Measurements from ENCODE around the gene FBXO24.

Gene FBXO24

DNA sequence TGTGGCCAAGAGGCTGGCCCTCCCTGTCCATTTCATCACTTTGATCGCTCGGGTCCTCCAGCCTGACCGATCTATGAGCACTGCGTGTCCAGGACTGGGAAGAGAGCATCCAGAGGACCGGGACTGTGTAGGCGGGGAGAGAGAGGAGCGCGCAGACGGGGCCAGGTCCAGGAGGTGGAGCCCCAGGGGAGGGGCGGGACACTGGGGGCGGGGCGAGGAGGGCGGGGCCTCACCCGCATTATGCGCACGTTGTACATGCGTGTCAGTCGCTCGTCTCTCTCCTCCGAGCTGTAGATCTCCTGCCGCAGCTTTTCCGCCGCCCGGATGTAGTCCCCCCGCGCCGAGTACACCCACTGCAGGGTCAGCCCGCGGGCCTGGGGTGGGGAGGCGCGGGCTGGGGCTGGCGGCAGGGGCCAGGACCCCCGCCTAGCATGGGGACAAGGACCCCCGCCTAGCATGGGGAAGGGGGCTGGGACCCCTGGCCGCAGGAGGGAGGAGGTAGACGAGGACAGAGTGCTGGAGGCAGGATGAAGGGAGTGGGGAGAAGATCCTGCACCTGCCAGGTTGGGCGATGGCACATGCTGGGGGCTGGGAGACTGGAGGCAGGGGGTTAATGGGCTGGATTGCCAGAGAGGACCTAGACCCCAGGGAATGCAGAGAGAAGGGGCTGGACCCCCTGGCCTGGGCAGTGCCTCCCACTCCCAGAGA lies 40.6 kb downstream of the FBXO24 start:
- peak; percentile 46 for DNase-seq

DNA sequence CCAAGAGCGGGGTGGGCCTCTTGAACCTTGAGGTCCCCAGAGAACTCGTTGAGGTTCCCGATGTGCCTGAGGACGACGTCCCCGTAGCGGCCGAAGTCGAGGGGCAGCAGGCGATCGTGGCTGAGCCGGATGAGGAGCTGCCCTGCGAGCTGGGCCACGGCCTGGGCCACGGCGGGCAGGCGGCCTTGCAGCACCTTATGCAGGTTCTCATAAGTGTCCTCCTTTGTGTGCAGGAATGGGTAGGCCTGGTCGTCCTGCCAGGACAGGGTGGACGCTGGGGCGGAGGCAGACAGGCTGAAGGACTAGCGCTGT lies 41.1 kb downstream of the FBXO24 start:
- no peak for DNase-seq

DNA sequence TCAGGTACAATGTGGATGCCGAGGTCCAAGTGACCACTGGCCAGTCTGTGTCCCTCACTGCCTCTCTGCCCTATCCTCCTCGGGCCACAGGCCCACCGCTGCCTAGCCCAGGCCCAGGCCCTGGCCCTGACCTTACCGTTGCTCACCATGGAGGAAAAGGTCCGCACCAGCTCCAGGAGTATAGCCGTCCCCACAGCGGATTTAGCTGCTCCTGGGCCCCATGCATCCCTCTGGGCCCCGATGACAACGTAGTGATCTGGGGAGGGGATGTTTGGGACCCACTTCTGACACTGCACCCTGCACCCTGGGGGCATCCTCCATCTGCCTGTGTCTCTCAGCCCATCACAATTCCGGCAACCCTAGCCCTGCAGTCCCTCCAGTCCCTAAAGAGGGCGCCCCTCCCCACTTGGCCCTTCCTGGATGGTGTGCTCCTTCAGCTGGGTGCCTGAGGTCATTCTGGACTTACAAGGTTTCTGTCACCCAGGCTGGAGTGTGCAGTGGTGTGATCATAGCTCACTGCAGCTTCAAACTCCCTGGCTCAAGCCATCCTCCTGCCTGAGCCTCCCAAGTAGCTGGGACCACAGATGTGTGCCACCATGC lies 43.1 kb downstream of the FBXO24 start:
- DNase-seq = no peak

DNA sequence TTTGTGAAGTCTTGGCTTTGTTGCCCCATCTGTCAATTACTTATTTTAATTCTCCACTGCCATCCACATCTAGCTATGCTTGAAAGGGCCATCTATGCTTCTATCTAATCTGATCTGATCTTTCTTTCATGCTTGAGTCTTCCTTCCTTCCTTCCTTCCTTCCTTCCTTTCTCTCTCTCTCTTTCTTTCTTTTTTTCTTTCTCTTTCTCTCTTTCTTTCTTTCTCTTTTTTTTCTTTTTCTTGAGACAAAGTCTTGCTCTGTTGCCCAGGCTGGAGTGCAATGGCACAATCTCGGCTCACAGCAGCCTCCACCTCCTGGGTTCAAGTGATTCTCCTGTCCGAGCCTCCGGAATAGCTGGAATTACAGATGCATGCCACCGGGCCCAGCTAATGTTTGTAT lies 43.9 kb downstream of the FBXO24 start:
- no peak for DNase-seq

DNA sequence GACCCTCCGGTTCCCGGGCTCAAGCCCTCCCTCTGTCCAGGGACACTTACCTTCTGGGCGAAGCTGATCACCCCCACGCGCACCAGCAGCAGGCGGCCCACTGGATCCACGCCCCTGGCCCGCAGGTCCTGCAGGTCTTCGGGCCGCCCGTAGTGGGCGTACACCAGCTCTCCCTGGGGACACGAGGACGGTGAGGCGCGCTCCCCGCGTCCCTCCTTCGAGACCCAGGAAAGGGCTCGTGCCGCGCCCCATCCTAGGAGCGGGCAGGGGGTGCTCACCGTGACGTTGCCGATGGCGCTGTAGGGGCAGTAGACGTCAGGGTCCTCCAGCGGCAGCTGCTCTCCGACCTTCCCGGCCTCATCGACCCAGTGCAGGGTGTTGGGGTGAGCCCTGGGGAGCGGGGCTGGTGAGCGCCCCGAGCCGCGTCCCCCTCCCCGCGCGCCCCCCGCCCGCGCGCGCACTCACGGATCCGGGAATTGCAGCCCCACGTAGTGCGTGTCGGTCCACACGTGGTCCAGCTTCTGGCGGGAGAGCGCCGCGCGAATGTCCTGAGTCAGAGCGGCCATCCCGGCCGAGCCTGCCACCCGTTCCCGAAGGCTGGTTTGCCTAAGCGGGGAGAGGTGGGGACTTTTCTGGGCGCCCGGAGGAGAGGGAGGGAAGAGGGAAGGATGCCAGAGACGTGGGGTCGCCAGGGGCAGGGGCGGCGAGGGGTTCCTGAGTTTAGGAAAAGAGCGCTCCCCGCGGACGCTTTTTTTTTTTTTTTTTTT lies 47.0 kb downstream of the FBXO24 start:
- no peak for DNase-seq

DNA sequence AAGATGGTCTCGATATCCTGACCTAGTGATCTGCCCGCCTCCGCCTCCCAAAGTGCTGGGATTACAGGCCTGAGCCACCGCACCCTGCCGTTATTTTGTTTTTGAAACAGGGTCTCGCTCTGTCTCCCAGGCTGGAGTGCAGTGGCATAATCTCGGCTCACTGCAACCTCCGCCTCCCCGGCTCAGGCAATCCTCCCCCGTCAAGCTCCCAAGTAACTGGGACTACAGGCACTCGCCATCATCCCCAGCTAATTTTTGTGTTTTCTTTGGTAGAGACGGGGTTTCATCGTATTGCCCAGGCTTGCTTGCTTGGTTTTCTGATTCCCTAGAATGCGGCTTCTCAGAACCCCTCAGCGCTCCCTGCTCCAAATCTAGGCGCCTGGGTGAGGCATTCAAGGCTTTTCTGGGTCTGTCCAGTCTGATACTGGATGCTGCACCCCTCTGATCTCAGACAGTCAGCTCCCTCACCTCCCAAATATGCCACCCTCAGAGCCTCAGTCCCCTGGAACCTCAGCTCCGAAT lies 53.9 kb downstream of the FBXO24 start:
- no peak for DNase-seq

DNA sequence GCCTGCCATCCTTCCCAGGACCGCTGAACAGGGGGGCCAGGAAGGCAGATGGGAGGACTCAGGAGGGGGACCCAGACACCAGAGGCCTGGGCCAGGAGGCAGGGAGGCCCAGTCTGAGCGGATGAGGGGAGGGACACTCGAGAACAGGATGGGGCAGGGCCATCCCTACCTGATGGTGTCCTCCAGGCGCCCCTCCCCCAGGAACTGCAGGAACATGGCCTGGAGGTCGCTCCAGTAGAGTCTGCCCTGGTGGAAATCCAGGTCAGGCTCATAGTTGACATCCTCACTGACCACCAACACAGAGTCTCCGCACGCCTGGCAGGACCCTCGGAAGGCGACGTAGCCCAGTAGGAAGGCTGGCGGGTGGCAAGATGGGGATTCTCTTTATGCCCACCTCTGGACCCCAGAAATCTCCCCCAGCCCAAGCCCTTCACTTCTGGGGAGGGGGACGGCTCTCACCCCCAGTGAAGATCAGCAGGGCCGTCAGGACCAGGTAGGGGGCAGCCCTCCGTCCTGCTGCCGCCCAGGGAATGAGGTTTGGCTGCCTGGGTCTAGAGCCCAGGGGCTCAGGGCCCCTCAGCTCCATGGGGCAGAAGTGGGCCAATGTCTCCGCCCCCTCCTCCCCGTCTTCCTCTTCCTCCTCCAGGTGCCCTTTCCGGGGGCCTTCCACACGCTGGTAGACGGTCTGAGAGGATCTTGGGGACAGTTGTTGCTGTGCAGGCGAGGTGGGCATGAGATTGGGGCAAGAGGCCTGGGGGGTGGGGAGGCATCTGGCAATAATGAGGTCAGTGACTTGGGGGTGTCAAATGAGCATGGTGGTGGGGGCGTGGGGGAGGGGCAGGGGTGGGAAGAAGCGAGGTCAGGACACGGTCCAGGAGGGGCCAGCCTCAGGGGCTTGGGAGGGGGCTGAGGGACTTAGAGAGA lies 54.7 kb downstream of the FBXO24 start:
- DNase-seq = no peak

DNA sequence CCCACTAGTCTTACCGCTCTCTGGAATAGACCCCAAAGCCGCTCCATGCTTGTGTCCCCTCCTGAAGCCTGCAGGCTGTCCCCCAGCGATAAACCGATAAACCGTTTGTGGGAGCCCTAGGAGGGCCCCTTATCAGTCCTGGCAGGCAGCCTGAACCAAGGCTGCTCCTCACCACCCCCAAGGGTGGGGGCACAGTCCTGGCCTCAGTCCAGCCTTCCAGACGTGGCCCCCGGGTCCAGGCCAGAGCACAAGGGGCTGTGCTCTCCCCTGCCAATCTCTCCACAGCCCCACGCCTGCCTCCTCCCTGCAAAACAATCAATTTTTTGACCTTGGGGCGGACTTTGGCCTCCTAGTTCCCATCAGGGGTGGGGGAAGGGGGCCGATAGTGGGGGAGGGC lies 55.3 kb downstream of the FBXO24 start, which contains the start of gene TFR2:
TFR2 (minus strand) TSS at position 90 of the 397 bp plus-strand sequence; CDS start at position 47, 43 bp downstream.
- no peak for DNase-seq

DNA sequence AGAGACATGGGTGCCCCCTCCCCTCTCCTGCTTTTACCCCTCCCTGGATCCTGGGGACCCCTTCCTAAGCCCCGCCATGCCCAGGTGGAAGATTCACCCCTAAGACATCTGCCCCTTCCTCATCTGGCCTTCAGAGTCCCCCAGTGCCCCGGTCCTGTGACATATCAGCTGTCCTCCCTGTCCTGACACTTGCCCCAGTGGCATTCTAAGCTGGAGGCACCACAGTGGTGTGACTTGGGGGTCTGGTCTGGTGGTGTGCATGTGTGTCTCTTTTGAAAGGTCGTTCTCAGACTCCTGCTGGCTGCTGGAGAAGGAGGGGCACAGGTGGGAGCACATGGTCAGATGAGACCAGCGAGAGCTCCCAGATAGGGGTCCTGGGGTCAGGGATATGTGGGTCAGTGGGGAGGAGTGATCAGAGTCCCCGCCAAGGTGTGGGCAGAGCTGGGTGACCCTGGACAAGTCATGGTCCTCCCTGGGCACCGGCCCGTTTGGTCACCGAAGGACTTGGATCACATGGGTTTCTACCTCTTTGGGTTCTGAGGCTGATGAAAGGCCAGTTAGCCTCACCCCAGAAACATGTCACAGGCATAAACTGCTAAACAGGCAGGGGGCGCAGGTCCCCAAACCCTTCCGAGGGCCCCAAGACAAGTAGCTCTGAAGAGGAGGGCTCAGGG lies 55.9 kb downstream of the FBXO24 start:
- DNase-seq = no peak

DNA sequence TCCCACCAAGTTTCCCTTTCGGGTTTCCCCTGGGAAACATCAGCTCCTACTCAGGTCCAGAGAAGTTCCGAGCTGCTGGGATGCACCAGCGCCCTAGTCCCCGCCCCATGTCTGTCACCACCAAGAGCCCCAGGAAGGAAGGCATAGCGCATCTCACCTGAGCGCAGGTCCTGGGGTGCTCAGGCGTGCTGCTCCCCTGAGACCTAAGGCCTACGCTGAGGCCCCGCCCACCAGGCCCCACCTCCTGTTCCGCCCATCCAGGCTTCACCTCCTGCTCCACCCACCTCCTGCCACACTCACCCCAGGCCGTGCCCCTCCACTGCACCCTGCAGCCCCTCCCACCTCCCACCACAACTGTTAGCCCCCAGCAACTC lies 56.4 kb downstream of the FBXO24 start:
- no peak for DNase-seq

DNA sequence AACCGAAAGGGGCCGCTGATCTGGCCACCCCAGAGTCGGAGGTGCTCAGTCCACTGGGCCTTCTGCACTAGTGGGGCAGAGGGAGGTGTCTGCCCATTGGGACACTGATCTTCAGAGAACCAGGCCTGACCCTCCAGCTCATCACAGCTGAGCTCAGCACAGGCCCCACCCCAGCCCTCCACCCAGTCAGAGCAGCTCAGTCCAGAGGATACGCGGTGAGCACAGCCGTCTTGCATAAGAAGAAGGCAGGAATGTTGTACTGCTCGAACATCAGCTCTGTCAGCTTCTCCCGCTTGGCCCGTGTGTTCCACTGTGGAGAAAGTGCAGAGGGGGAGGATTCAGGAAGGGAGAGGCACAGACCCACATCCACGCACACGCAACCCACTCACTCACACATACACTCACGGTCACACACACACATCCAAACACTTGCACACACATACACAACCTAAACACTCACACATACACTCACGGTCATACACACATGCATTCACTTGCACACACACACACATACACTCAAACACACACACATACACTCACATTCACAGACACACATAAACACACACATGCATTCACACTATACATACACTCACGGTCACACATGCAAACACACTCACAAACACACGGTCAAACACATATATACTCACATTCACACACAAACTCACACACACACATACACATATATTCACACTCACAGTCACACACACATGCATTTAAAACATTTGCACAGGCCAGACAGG lies 63.9 kb downstream of the FBXO24 start:
- no peak for DNase-seq

All from NCI-H2029 treated with DMSO at 0.1 percent for 48 hours (cell line).